Activated T-cell treated with anti-CD3 and anti-CD28 coated beads, Interleukin-2, amount 50 U/mL, for 1 hour (primary cell): ENCODE results near the gene WNT1.

ENCODE experiments used
- DNase-seq: peaks from one replicate; pipeline ENCODE4 v3.0.0-alpha.2; 2020

Gene WNT1

GRCh38 chr12:49031573-49032161 is 53.5 kb downstream of the WNT1 start:
- DNase-seq = no peak
